ENCODE results near the gene KLF11.

DNA sequence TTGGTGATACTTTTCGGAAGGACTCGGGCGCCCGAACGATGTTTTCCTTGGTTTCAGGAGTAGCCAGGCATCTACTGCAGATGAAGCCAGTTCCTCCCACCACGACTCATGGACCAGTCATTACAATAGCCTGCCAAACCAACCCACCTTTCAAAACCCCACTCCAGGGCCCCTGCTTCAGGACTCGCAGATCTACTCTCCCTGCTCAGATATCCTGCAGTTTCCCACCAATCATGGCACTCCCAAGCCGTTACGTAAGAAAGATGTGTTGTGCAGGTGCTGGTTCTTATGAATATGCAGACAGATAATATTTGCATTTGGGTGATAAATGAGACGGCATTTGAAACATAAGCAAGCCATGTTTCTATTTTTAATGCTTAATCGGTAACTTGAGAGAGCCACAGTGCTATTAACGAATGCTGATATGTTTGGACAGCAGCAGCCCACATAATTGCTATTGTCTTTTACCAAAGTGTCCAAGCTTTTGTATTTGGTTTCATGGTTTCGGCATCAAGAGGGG, 40.4 kb downstream of the KLF11 start:
- no peak for TF ChIP-seq EZH2 (IDR thresholded peaks at IDR 0.05)
- TF ChIP-seq POLR2AphosphoS5 (IDR thresholded peaks at IDR 0.05; ENCODE audit: borderline replicate concordance, low read depth, low read length) = no peak

Measured in SK-N-MC (cell line).